Natural killer cell (primary cell): ENCODE measurements around the gene TWIST2. TPM values are rescaled to one million over a fixed set of nuclear protein-coding genes. Genes with fewer than 3 reads are reported as not detected.

ENCODE experiments used
- ATAC-seq, 3 donors: fragments of 150-1000 bp in 2 of 3; fragments of 200-7000 bp in 1 of 3; cut with Tn5 transposase; 1 replicate in 1 of 3; 2 replicates in 2 of 3; pipeline ENCODE4 v1.10.0; 2021; ENCODE audit warnings: mild to moderate bottlenecking in 2 of 3, moderate library complexity in 2 of 3
- DNase-seq, 2 donors: peaks; one replicate each; pipeline versions ENCODE4 v3.0.0 to v3.0.0-alpha.2; 2013 to 2021; ENCODE audit warnings: mixed read lengths in 1 of 2
- H3K27ac ChIP-seq: one replicate; pipeline ENCODE4 v1.5.1; 2013; ENCODE audit warnings: mild to moderate bottlenecking, low read length
- H3K27me3 ChIP-seq: one replicate; pipeline ENCODE4 v1.6.1; 2013; ENCODE audit warnings: low read length; ENCODE audit not compliant: control insufficient read depth, insufficient read depth
- H3K36me3 ChIP-seq: one replicate; pipeline ENCODE4 v1.6.1; 2013; ENCODE audit warnings: low read length; ENCODE audit not compliant: control insufficient read depth, insufficient read depth
- H3K4me1 ChIP-seq: one replicate; pipeline ENCODE4 v1.6.1; 2013; ENCODE audit warnings: low read length; ENCODE audit not compliant: control insufficient read depth, insufficient read depth
- H3K4me3 ChIP-seq: one replicate; pipeline ENCODE4 v1.5.1; 2013; ENCODE audit warnings: low read length
- H3K9me3 ChIP-seq: one replicate; pipeline ENCODE4 v1.6.1; 2013; ENCODE audit warnings: low read length; ENCODE audit not compliant: control insufficient read depth, insufficient read depth
- H3K27ac Mint-ChIP-seq, 2 donors: one replicate each; pipeline ENCODE4 v1.8.0; 2022; ENCODE audit warnings: mild to moderate bottlenecking in 2 of 2, mixed read lengths in 2 of 2, moderate library complexity in 1 of 2
- H3K27me3 Mint-ChIP-seq, 2 donors: one replicate each; pipeline ENCODE4 v1.8.0; 2022; ENCODE audit warnings: low read depth in 2 of 2, mixed read lengths in 2 of 2
- H3K36me3 Mint-ChIP-seq: one replicate; pipeline ENCODE4 v1.8.0; 2022; ENCODE audit warnings: mixed read lengths
- H3K4me1 Mint-ChIP-seq, 2 donors: one replicate each; pipeline ENCODE4 v1.8.0; 2022; ENCODE audit warnings: mixed read lengths in 2 of 2
- H3K4me3 Mint-ChIP-seq: one replicate; pipeline ENCODE4 v1.8.0; 2022; ENCODE audit warnings: mild to moderate bottlenecking, moderate library complexity, mixed read lengths
- H3K9me3 Mint-ChIP-seq, 2 donors: one replicate each; pipeline ENCODE4 v1.8.0; 2022; ENCODE audit warnings: mixed read lengths in 2 of 2
- CTCF ChIP-seq: fragments of 200-600 bp; IDR thresholded peaks from one replicate; pipeline ENCODE4 v1.8.0; 2022; ENCODE audit warnings: antibody characterized with exemption
- WGBS: methylation state at CpG from one replicate; pipeline ENCODE4 v1.1.7; 2013; ENCODE audit warnings: missing lambda C conversion rate; ENCODE audit not compliant: insufficient coverage; 5-methylcytosine and 5-hydroxymethylcytosine counted together
- intact Hi-C: fragments of 100-400 bp; cut with micrococcal nuclease; formaldehyde crosslinking; loops from one replicate; pipeline ENCODE4 v1.14.2; 2022
- total RNA-seq, 4 donors: library from RNA; stranded (reverse); fragments of 120-200 nt in 1 of 4; gene quantifications; one replicate each; pipeline versions ENCODE4 v1.2.3 to v1.2.4, GENCODE V29; 2013 to 2022

Gene TWIST2
- total RNA-seq, 3 donors from 2014 or later (not counting 1 experiment from before 2014, with no cell fraction given) = not detected

GRCh38 chr2:238879621-238880377 lies 31.9 kb downstream of the TWIST2 start:
- H3K27ac ChIP-seq = no peak overlapping the region
- H3K4me1 ChIP-seq = no peaks in the 10 kb centered on the region
- H3K36me3 ChIP-seq = no peaks in the 10 kb centered on the region
- no peaks in the 10 kb centered on the region for H3K27me3 ChIP-seq
- Mint-ChIP-seq H3K36me3 (no peaks in the 10 kb centered on the region), H3K27ac (no peak overlapping the region), H3K4me3 (no peak overlapping the region), H3K27me3 (peaks cover 10% of the 10 kb centered on the region in 2 donors), H3K4me1 (no peaks in the 10 kb centered on the region), H3K9me3 (no peaks in the 10 kb centered on the region)
- DNase-seq = no peak
- no peak overlapping the region for H3K4me3 ChIP-seq
- intact Hi-C loops = no loop called here
- no peak for ATAC-seq
- no peak for TF ChIP-seq CTCF
- no peaks in the 10 kb centered on the region for H3K9me3 ChIP-seq
- 75% methylated on average over 4 of the region's 4 CpGs for WGBS

GRCh38 chr2:238881353-238882081 lies 33.6 kb downstream of the TWIST2 start:
- no peaks in the 10 kb centered on the region for H3K36me3 Mint-ChIP-seq
- H3K4me1 Mint-ChIP-seq = no peaks in the 10 kb centered on the region
- H3K9me3 Mint-ChIP-seq = no peaks in the 10 kb centered on the region
- ATAC-seq (peak in 2 of 3 donors; percentile 46 to 68), DNase-seq (no peak)
- no peak overlapping the region for H3K4me3 Mint-ChIP-seq
- H3K27me3 Mint-ChIP-seq = peaks cover 10% of the 10 kb centered on the region in 2 donors
- Histone ChIP-seq H3K27me3 (no peaks in the 10 kb centered on the region), H3K36me3 (no peaks in the 10 kb centered on the region), H3K27ac (no peak overlapping the region), H3K9me3 (no peaks in the 10 kb centered on the region), H3K4me1 (no peaks in the 10 kb centered on the region), H3K4me3 (no peak overlapping the region)
- WGBS = 93% methylated on average over 7 of the region's 7 CpGs
- intact Hi-C loops = no loop called here
- no peak overlapping the region for H3K27ac Mint-ChIP-seq
- TF ChIP-seq CTCF = no peak

GRCh38 chr2:238882082-238882755 lies 34.3 kb downstream of the TWIST2 start:
- no peak overlapping the region for H3K27ac Mint-ChIP-seq
- Histone ChIP-seq H3K4me3 (no peak overlapping the region), H3K9me3 (no peaks in the 10 kb centered on the region), H3K4me1 (no peaks in the 10 kb centered on the region), H3K27ac (no peak overlapping the region), H3K36me3 (no peaks in the 10 kb centered on the region), H3K27me3 (no peaks in the 10 kb centered on the region)
- 81% methylated on average over 6 of the region's 6 CpGs for WGBS
- no peaks in the 10 kb centered on the region for H3K36me3 Mint-ChIP-seq
- ATAC-seq = peak in 1 of 3 donors; percentile 20
- intact Hi-C loops = no loop called here
- DNase-seq = no peak
- H3K4me3 Mint-ChIP-seq = no peak overlapping the region
- no peaks in the 10 kb centered on the region for H3K9me3 Mint-ChIP-seq
- no peaks in the 10 kb centered on the region for H3K4me1 Mint-ChIP-seq
- H3K27me3 Mint-ChIP-seq = peaks cover 10% of the 10 kb centered on the region in 2 donors
- TF ChIP-seq CTCF = no peak
